MM.1S (cell line): ENCODE results near the gene HEMK1.

ENCODE experiments used
- DNase-seq: peaks from one replicate; pipeline ENCODE4 v3.0.0-alpha.2; 2015
- H2AFZ ChIP-seq: fragments of 300-600 bp; sonication (generic); 2 replicates; pipeline ENCODE4 v1.6.0; 2016; ENCODE audit warnings: antibody characterized with exemption, low read length
- H3F3A ChIP-seq: fragments of 300-600 bp; sonication (generic); 2 replicates; pipeline ENCODE4 v1.6.1; 2016; ENCODE audit warnings: mild to moderate bottlenecking, antibody characterized with exemption, low read length, moderate library complexity, mixed read lengths; ENCODE audit not compliant: insufficient read depth
- H3K27ac ChIP-seq: fragments of 300-600 bp; sonication (generic); 2 replicates; pipeline ENCODE4 v1.5.1; 2016; ENCODE audit warnings: mild to moderate bottlenecking, low read length
- H3K27me3 ChIP-seq: fragments of 300-600 bp; sonication (generic); replicated peaks from 2 replicates; pipeline ENCODE4 v1.6.0; 2016; ENCODE audit warnings: low read length; ENCODE audit not compliant: insufficient read depth
- H3K36me3 ChIP-seq: fragments of 300-600 bp; sonication (generic); replicated peaks from 2 replicates; pipeline ENCODE4 v1.6.1; 2016; ENCODE audit warnings: mild to moderate bottlenecking, low read length, mixed read lengths; ENCODE audit not compliant: insufficient read depth
- H3K4me1 ChIP-seq: fragments of 300-600 bp; sonication (generic); 2 replicates; pipeline ENCODE4 v1.6.1; 2016; ENCODE audit warnings: low read length, mixed read lengths
- H3K4me2 ChIP-seq: fragments of 300-600 bp; sonication (generic); 2 replicates; pipeline ENCODE4 v1.6.0; 2016; ENCODE audit warnings: low read depth, low read length
- H3K4me3 ChIP-seq: fragments of 300-600 bp; sonication (generic); 2 replicates; pipeline ENCODE4 v1.5.1; 2016; ENCODE audit warnings: low read length, mixed read lengths
- H3K79me2 ChIP-seq: fragments of 300-600 bp; sonication (generic); 2 replicates; pipeline ENCODE4 v1.6.1; 2016; ENCODE audit warnings: mixed run types, low read length, mixed read lengths
- H3K9ac ChIP-seq: fragments of 300-600 bp; sonication (generic); 2 replicates; pipeline ENCODE4 v1.6.1; 2016; ENCODE audit warnings: low read length, mixed read lengths
- H3K9me2 ChIP-seq: fragments of 300-600 bp; sonication (generic); replicated peaks from 2 replicates; pipeline ENCODE4 v1.6.1; 2016; ENCODE audit warnings: mild to moderate bottlenecking, low read length, mixed read lengths; ENCODE audit not compliant: insufficient read depth
- H3K9me3 ChIP-seq: fragments of 300-600 bp; sonication (generic); replicated peaks from 2 replicates; pipeline ENCODE4 v1.6.1; 2016; ENCODE audit warnings: mild to moderate bottlenecking, low read length, mixed read lengths; ENCODE audit not compliant: insufficient read depth
- H4K20me1 ChIP-seq: fragments of 300-600 bp; sonication (generic); 2 replicates; pipeline ENCODE4 v1.6.1; 2016; ENCODE audit warnings: mild to moderate bottlenecking, low read length, moderate library complexity, mixed read lengths; ENCODE audit not compliant: insufficient read depth
- EZH2 ChIP-seq: fragments of 300-600 bp; sonication (generic); optimal IDR thresholded peaks from 2 replicates; pipeline ENCODE3; 2017; ENCODE audit warnings: low read depth, mild to moderate bottlenecking, antibody characterized with exemption, low read length, mixed read lengths
- EZH2phosphoT487 ChIP-seq: fragments of 300-600 bp; sonication (generic); IDR thresholded peaks from 2 replicates; pipeline ENCODE4 v1.6.1; 2018; ENCODE audit warnings: antibody characterized with exemption, low read length
- TF ChIP-seq, protein P1 (sequence below): fragments of 300-600 bp; sonication (generic); IDR thresholded peaks from 2 replicates; pipeline ENCODE4 v1.5.1; 2016; ENCODE audit warnings: antibody characterized with exemption, low read length, mixed read lengths

Gene HEMK1

DNA sequence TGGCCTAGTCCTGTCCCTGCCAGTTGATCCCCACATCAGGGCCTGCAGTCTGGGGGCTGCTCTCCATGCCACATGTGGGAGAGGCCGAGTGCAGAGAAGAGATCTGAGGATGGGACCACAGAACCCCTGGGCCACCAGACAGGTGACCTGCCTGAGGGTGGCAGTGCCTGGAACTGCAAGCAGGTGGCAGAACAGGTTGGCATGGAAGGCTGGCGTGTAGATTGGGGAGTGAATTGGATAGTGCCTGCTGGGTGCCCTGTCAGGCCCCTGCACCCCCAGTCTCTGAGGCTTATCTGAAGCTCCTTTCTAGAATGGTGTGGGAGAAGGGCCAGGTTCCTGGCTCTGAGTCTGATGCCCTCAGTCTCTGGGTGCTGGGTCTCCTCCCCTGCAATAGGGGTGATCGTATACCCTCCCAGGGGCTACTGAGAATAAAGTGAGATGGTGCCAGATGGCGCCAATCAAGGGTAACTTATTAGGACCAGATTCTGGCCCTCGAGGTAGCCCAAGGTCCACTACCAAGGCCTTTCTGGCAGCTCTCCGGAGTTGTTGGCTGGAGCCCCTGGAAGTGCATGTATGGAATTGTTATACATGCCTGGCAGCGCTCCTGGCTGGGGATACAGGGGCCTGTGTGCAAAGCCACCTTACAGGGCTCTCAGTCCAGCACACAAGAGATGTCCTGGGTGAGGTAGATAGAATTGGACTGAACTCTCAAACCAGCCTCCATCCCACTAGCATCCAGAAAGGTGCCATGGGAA is 17.5 kb upstream of the HEMK1 start:
- Histone ChIP-seq H3F3A (no peaks in the 10 kb centered on the region), H3K9ac (no peak overlapping the region), H2AFZ (no peak overlapping the region), H3K9me2 (no peaks in the 10 kb centered on the region), H3K4me2 (no peak overlapping the region), H4K20me1 (no peaks in the 10 kb centered on the region), H3K9me3 (no peaks in the 10 kb centered on the region), H3K27me3 (peaks cover 32% of the 10 kb centered on the region), H3K4me1 (no peaks in the 10 kb centered on the region), H3K27ac (no peak overlapping the region), H3K4me3 (no peak overlapping the region), H3K36me3 (no peaks in the 10 kb centered on the region), H3K79me2 (no peaks in the 10 kb centered on the region)
- TF ChIP-seq, protein P1, sequence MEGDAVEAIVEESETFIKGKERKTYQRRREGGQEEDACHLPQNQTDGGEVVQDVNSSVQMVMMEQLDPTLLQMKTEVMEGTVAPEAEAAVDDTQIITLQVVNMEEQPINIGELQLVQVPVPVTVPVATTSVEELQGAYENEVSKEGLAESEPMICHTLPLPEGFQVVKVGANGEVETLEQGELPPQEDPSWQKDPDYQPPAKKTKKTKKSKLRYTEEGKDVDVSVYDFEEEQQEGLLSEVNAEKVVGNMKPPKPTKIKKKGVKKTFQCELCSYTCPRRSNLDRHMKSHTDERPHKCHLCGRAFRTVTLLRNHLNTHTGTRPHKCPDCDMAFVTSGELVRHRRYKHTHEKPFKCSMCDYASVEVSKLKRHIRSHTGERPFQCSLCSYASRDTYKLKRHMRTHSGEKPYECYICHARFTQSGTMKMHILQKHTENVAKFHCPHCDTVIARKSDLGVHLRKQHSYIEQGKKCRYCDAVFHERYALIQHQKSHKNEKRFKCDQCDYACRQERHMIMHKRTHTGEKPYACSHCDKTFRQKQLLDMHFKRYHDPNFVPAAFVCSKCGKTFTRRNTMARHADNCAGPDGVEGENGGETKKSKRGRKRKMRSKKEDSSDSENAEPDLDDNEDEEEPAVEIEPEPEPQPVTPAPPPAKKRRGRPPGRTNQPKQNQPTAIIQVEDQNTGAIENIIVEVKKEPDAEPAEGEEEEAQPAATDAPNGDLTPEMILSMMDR: peak; percentile 19; the same call in 1 of the 2 replicates
- TF ChIP-seq EZH2phosphoT487: no peak
- DNase-seq: no peak

DNA sequence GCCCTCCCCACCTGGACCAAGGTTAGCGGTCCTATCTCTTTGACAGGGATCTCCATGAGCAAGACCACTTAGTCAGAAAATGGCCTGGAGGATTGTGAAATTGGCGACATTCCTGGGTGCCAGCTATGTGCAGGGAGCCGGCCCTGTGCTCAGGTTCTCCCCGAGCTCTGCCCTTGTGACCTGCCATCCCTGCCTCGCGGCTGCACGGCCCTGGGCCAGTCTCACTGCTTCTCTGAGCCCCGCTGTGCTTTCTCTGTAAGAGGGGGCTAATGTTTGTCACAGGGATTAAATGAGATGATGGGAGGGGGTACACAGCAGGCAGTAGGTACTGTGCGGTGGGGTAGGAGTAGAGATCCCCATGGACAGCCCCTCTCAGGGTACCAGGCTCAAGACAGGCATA is 16.7 kb upstream of the HEMK1 start:
- H3K27me3 ChIP-seq: peaks cover 32% of the 10 kb centered on the region
- no peaks in the 10 kb centered on the region for H3K36me3 ChIP-seq
- H3K4me1 ChIP-seq: no peaks in the 10 kb centered on the region
- no peaks in the 10 kb centered on the region for H3K9me3 ChIP-seq
- H3K4me2 ChIP-seq: no peak overlapping the region
- no peak overlapping the region for H3K4me3 ChIP-seq
- no peak overlapping the region for H3K27ac ChIP-seq
- TF ChIP-seq EZH2 (no peak), EZH2phosphoT487 (no peak)
- TF ChIP-seq, protein P1: no peak
- DNase-seq: no peak
- no peak overlapping the region for H3K9ac ChIP-seq
- H4K20me1 ChIP-seq: no peaks in the 10 kb centered on the region
- H2AFZ ChIP-seq: no peak overlapping the region
- H3K79me2 ChIP-seq: no peaks in the 10 kb centered on the region
- no peaks in the 10 kb centered on the region for H3K9me2 ChIP-seq
- H3F3A ChIP-seq: no peaks in the 10 kb centered on the region

DNA sequence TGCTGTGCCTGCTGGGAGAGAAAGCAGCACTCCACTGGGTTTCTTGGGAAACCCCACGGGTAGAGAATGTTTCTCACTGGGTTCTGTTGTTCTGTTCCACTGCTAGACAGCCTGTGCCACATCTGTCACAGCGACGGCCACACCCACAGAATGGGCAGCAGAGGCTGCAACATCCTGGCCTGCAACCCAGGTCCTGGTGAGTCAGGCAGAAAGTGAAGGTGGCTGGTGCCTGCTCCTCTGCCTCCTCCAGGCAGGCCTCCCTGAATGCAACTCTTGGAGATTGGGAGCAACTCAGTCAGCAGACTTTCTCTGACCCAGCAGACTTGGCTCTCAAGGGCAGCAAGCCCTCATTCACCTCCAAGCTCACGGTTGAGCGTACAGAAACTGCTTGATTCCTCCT is 14.8 kb upstream of the HEMK1 start:
- H3K4me1 ChIP-seq: no peaks in the 10 kb centered on the region
- H3K9me3 ChIP-seq: no peaks in the 10 kb centered on the region
- no peaks in the 10 kb centered on the region for H3K9me2 ChIP-seq
- no peaks in the 10 kb centered on the region for H4K20me1 ChIP-seq
- TF ChIP-seq, protein P1: no peak
- no peak for TF ChIP-seq EZH2phosphoT487
- TF ChIP-seq EZH2: no peak
- H3K79me2 ChIP-seq: no peaks in the 10 kb centered on the region
- no peak for DNase-seq
- no peak overlapping the region for H3K9ac ChIP-seq
- no peak overlapping the region for H3K4me3 ChIP-seq
- H3K36me3 ChIP-seq: no peaks in the 10 kb centered on the region
- H2AFZ ChIP-seq: no peak overlapping the region
- H3K27me3 ChIP-seq: peaks cover 47% of the 10 kb centered on the region
- H3F3A ChIP-seq: no peaks in the 10 kb centered on the region
- H3K27ac ChIP-seq: no peak overlapping the region
- H3K4me2 ChIP-seq: no peak overlapping the region
